Mucosa of stomach (tissue), 1 donor: Measurements from ENCODE around the gene GMDS.

Source experiments
- H3K27me3 ChIP-seq: one replicate; pipeline ENCODE4 v1.7.0; 2013; ENCODE audit warnings: mild to moderate bottlenecking, low read length; ENCODE audit not compliant: control insufficient read depth, insufficient read depth
- H3K36me3 ChIP-seq: one replicate; pipeline ENCODE4 v1.7.0; 2013; ENCODE audit warnings: low read length; ENCODE audit not compliant: control insufficient read depth, insufficient read depth
- H3K4me1 ChIP-seq: one replicate; pipeline ENCODE4 v1.7.0; 2013; ENCODE audit warnings: mild to moderate bottlenecking, low read length; ENCODE audit not compliant: control insufficient read depth, insufficient read depth
- H3K4me3 ChIP-seq: one replicate; pipeline ENCODE4 v1.7.0; 2013; ENCODE audit warnings: low read length
- H3K9ac ChIP-seq: one replicate; pipeline ENCODE4 v1.7.0; 2013; ENCODE audit warnings: mild to moderate bottlenecking, low read length, moderate library complexity
- H3K9me3 ChIP-seq: one replicate; pipeline ENCODE4 v1.7.0; 2013; ENCODE audit warnings: mild to moderate bottlenecking, low read length, moderate library complexity; ENCODE audit not compliant: control insufficient read depth
- donor health status: Pancreatic carcinoma.

GMDS gene

GRCh38 chr6:1929931-1930330, 315.5 kb downstream of the GMDS start:
- Histone ChIP-seq H3K27me3 (no peaks in the 10 kb centered on the region), H3K9ac (no peak overlapping the region), H3K9me3 (no peaks in the 10 kb centered on the region), H3K36me3 (no peaks in the 10 kb centered on the region), H3K4me1 (no peaks in the 10 kb centered on the region), H3K4me3 (no peak overlapping the region)

GRCh38 chr6:1925743-1926430, 319.5 kb downstream of the GMDS start:
- H3K36me3 ChIP-seq, result no peaks in the 10 kb centered on the region
- no peaks in the 10 kb centered on the region for H3K27me3 ChIP-seq
- H3K9ac ChIP-seq, result no peak overlapping the region
- no peaks in the 10 kb centered on the region for H3K9me3 ChIP-seq
- no peaks in the 10 kb centered on the region for H3K4me1 ChIP-seq
- H3K4me3 ChIP-seq, result no peak overlapping the region

- no peak overlapping the region for H3K9ac ChIP-seq
- H3K9me3 ChIP-seq, result no peaks in the 10 kb centered on the region
- no peaks in the 10 kb centered on the region for H3K36me3 ChIP-seq
- no peaks in the 10 kb centered on the region for H3K27me3 ChIP-seq
- no peak overlapping the region for H3K4me3 ChIP-seq
- no peaks in the 10 kb centered on the region for H3K4me1 ChIP-seq
Observed at GRCh38 chr6:1923449-1923848, 322.0 kb downstream of the GMDS start.

GRCh38 chr6:1917626-1918371, 327.6 kb downstream of the GMDS start:
- H3K4me1 ChIP-seq, result no peaks in the 10 kb centered on the region
- no peak overlapping the region for H3K4me3 ChIP-seq
- no peaks in the 10 kb centered on the region for H3K27me3 ChIP-seq
- no peaks in the 10 kb centered on the region for H3K36me3 ChIP-seq
- no peak overlapping the region for H3K9ac ChIP-seq
- no peaks in the 10 kb centered on the region for H3K9me3 ChIP-seq

GRCh38 chr6:1916334-1917070, 328.9 kb downstream of the GMDS start:
- Histone ChIP-seq H3K27me3 (no peaks in the 10 kb centered on the region), H3K4me3 (no peak overlapping the region), H3K9ac (no peak overlapping the region), H3K4me1 (no peaks in the 10 kb centered on the region), H3K9me3 (no peaks in the 10 kb centered on the region), H3K36me3 (no peaks in the 10 kb centered on the region)

- H3K36me3 ChIP-seq, result no peaks in the 10 kb centered on the region
- no peaks in the 10 kb centered on the region for H3K9me3 ChIP-seq
- no peaks in the 10 kb centered on the region for H3K27me3 ChIP-seq
- no peak overlapping the region for H3K4me3 ChIP-seq
- H3K9ac ChIP-seq, result no peak overlapping the region
- no peaks in the 10 kb centered on the region for H3K4me1 ChIP-seq
Observed at GRCh38 chr6:1915226-1915625, 330.2 kb downstream of the GMDS start.

GRCh38 chr6:1913577-1913976, 331.8 kb downstream of the GMDS start:
- Histone ChIP-seq H3K9ac (no peak overlapping the region), H3K9me3 (no peaks in the 10 kb centered on the region), H3K27me3 (no peaks in the 10 kb centered on the region), H3K4me1 (no peaks in the 10 kb centered on the region), H3K4me3 (no peak overlapping the region), H3K36me3 (no peaks in the 10 kb centered on the region)

- no peaks in the 10 kb centered on the region for H3K27me3 ChIP-seq
- no peaks in the 10 kb centered on the region for H3K9me3 ChIP-seq
- H3K4me3 ChIP-seq, result no peak overlapping the region
- H3K9ac ChIP-seq, result no peak overlapping the region
- H3K4me1 ChIP-seq, result no peaks in the 10 kb centered on the region
- H3K36me3 ChIP-seq, result no peaks in the 10 kb centered on the region
Observed at GRCh38 chr6:1912731-1913130, 332.7 kb downstream of the GMDS start.

GRCh38 chr6:1911474-1911873, 333.9 kb downstream of the GMDS start:
- no peaks in the 10 kb centered on the region for H3K27me3 ChIP-seq
- H3K4me1 ChIP-seq, result no peaks in the 10 kb centered on the region
- no peaks in the 10 kb centered on the region for H3K36me3 ChIP-seq
- no peak overlapping the region for H3K9ac ChIP-seq
- no peaks in the 10 kb centered on the region for H3K9me3 ChIP-seq
- H3K4me3 ChIP-seq, result no peak overlapping the region

GRCh38 chr6:1910621-1911407, 334.6 kb downstream of the GMDS start:
- no peaks in the 10 kb centered on the region for H3K27me3 ChIP-seq
- no peaks in the 10 kb centered on the region for H3K36me3 ChIP-seq
- no peak overlapping the region for H3K9ac ChIP-seq
- H3K4me1 ChIP-seq, result no peaks in the 10 kb centered on the region
- no peaks in the 10 kb centered on the region for H3K9me3 ChIP-seq
- H3K4me3 ChIP-seq, result no peak overlapping the region

GRCh38 chr6:1908784-1909183, 336.6 kb downstream of the GMDS start:
- Histone ChIP-seq H3K4me1 (no peaks in the 10 kb centered on the region), H3K4me3 (no peak overlapping the region), H3K27me3 (no peaks in the 10 kb centered on the region), H3K9me3 (no peaks in the 10 kb centered on the region), H3K9ac (no peak overlapping the region), H3K36me3 (no peaks in the 10 kb centered on the region)
